ENCODE results near the gene SBSN.

DNA sequence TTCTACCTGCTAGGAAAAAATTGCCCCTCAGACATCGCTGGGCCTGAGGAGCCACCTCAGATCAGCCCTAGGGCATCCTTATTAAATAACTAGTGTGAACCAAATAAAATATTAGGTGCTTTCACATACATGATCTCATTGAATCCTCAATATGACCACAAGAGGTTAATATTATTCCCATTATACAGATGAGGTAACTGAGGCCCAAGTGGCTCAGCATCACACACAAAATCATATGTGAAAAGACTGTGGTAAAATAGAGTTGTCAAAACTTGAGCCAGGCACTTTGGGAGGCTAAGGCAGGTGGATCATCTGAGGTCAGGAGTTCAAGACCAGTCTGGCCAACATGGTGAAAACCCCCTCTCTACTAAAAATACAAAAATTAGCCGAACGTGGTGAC is 11.8 kb downstream of the SBSN start:
- TF ChIP-seq, protein P1, sequence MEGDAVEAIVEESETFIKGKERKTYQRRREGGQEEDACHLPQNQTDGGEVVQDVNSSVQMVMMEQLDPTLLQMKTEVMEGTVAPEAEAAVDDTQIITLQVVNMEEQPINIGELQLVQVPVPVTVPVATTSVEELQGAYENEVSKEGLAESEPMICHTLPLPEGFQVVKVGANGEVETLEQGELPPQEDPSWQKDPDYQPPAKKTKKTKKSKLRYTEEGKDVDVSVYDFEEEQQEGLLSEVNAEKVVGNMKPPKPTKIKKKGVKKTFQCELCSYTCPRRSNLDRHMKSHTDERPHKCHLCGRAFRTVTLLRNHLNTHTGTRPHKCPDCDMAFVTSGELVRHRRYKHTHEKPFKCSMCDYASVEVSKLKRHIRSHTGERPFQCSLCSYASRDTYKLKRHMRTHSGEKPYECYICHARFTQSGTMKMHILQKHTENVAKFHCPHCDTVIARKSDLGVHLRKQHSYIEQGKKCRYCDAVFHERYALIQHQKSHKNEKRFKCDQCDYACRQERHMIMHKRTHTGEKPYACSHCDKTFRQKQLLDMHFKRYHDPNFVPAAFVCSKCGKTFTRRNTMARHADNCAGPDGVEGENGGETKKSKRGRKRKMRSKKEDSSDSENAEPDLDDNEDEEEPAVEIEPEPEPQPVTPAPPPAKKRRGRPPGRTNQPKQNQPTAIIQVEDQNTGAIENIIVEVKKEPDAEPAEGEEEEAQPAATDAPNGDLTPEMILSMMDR (IDR thresholded peaks at IDR 0.05; ENCODE audit: low read depth, low read length, missing input control): no peak
- TF ChIP-seq ATF3 (IDR thresholded peaks at IDR 0.05): no peak
- TF ChIP-seq FOXA1 (IDR thresholded peaks at IDR 0.05): no peak
- no peak for TF ChIP-seq ZBTB33 (IDR thresholded peaks at IDR 0.05)
- TF ChIP-seq, protein P2, sequence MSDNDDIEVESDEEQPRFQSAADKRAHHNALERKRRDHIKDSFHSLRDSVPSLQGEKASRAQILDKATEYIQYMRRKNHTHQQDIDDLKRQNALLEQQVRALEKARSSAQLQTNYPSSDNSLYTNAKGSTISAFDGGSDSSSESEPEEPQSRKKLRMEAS (IDR thresholded peaks at IDR 0.05): no peak
- TF ChIP-seq EGR1 (IDR thresholded peaks at IDR 0.05; ENCODE audit: low read depth in 2 of 2): no peak
